ENCODE results near the gene THRB.
A peak's percentile ranks its signal among the peaks of the same experiment; 100 is the strongest.
"Not testable (repeated sequence)": the region's sequence is repeated elsewhere in the genome, so short reads cannot be mapped to it uniquely, and the experiment has no call there.

THRB gene

GRCh38 chr3:24136624-24137310, 357.9 kb downstream of the THRB start:
- no peak for DNase-seq

- no peak for DNase-seq
Measured at GRCh38 chr3:24135280-24135679, 359.4 kb downstream of the THRB start.

GRCh38 chr3:24133942-24134341, 360.7 kb downstream of the THRB start:
- no peak for DNase-seq

- no peak for DNase-seq
Measured at GRCh38 chr3:24133436-24133835, 361.2 kb downstream of the THRB start.

GRCh38 chr3:24129549-24129948, 365.1 kb downstream of the THRB start:
- DNase-seq, result no peak

- DNase-seq, result peak; percentile 84
Measured at GRCh38 chr3:24128199-24129005, 366.2 kb downstream of the THRB start.

- peak; percentile 79 for DNase-seq
Measured at GRCh38 chr3:24123596-24123995, 371.1 kb downstream of the THRB start.

GRCh38 chr3:24120434-24120833, 374.2 kb downstream of the THRB start:
- DNase-seq, result no peak

GRCh38 chr3:24119321-24119751, 375.3 kb downstream of the THRB start:
- peak; percentile 69 for DNase-seq

GRCh38 chr3:24117508-24117907, 377.1 kb downstream of the THRB start:
- no peak for DNase-seq

GRCh38 chr3:24111711-24112110, 382.9 kb downstream of the THRB start:
- DNase-seq, result no peak

- DNase-seq, result peak; percentile 51
Measured at GRCh38 chr3:24110051-24110450, 384.6 kb downstream of the THRB start.

GRCh38 chr3:24101676-24102168, 392.9 kb downstream of the THRB start:
- DNase-seq, result peak; percentile 30

GRCh38 chr3:24100696-24101402, 393.8 kb downstream of the THRB start:
- no peak for DNase-seq

- DNase-seq, result peak; percentile 23
Measured at GRCh38 chr3:24096695-24097290, 397.9 kb downstream of the THRB start.

- no peak for DNase-seq
Measured at GRCh38 chr3:24096271-24096670, 398.4 kb downstream of the THRB start.

- DNase-seq, result not testable (repeated sequence)
Measured at GRCh38 chr3:24094818-24095217, 399.8 kb downstream of the THRB start.

GRCh38 chr3:24088782-24089181, 405.9 kb downstream of the THRB start:
- peak; percentile 29 for DNase-seq

GRCh38 chr3:24087469-24087868, 407.2 kb downstream of the THRB start:
- DNase-seq, result no peak

- peak; percentile 77 for DNase-seq
Measured at GRCh38 chr3:24086617-24087404, 407.8 kb downstream of the THRB start.

GRCh38 chr3:24086206-24086605, 408.4 kb downstream of the THRB start:
- no peak for DNase-seq

GRCh38 chr3:24072193-24072592, 422.5 kb downstream of the THRB start:
- no peak for DNase-seq
